ENCODE measurements around the gene PTGER1. TPM values are rescaled to one million over a fixed set of nuclear protein-coding genes. Genes with fewer than 3 reads are reported as not detected.
"Not testable (repeated sequence)": the region's sequence is repeated elsewhere in the genome, so short reads cannot be mapped to it uniquely, and the experiment has no call there.

The PTGER1 gene
- total and polyA plus RNA-seq, 4 donors = 0.15 to 0.42 (median 0.22) TPM; not detected in 1

GRCh38 chr19:14507704-14508542, 32.8 kb upstream of the PTGER1 start:
- TF ChIP-seq GABPA (IDR thresholded peaks at IDR 0.05 in 1 of 2, conservative IDR thresholded peaks at IDR 0.05 in 1 of 2) = no peak
- no peak for TF ChIP-seq FOXA1 (IDR thresholded peaks at IDR 0.05)
- TF ChIP-seq, protein P1, sequence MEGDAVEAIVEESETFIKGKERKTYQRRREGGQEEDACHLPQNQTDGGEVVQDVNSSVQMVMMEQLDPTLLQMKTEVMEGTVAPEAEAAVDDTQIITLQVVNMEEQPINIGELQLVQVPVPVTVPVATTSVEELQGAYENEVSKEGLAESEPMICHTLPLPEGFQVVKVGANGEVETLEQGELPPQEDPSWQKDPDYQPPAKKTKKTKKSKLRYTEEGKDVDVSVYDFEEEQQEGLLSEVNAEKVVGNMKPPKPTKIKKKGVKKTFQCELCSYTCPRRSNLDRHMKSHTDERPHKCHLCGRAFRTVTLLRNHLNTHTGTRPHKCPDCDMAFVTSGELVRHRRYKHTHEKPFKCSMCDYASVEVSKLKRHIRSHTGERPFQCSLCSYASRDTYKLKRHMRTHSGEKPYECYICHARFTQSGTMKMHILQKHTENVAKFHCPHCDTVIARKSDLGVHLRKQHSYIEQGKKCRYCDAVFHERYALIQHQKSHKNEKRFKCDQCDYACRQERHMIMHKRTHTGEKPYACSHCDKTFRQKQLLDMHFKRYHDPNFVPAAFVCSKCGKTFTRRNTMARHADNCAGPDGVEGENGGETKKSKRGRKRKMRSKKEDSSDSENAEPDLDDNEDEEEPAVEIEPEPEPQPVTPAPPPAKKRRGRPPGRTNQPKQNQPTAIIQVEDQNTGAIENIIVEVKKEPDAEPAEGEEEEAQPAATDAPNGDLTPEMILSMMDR (IDR thresholded peaks at IDR 0.05; ENCODE audit: low read depth, low read length, missing input control) = no peak
- no peak for TF ChIP-seq EGR1 (IDR thresholded peaks at IDR 0.05; ENCODE audit: low read depth in 2 of 2)
- no peak for TF ChIP-seq TAF1 (conservative IDR thresholded peaks at IDR 0.05)
- TF ChIP-seq HNF4G (IDR thresholded peaks at IDR 0.05) = no peak
- TF ChIP-seq, protein P2, sequence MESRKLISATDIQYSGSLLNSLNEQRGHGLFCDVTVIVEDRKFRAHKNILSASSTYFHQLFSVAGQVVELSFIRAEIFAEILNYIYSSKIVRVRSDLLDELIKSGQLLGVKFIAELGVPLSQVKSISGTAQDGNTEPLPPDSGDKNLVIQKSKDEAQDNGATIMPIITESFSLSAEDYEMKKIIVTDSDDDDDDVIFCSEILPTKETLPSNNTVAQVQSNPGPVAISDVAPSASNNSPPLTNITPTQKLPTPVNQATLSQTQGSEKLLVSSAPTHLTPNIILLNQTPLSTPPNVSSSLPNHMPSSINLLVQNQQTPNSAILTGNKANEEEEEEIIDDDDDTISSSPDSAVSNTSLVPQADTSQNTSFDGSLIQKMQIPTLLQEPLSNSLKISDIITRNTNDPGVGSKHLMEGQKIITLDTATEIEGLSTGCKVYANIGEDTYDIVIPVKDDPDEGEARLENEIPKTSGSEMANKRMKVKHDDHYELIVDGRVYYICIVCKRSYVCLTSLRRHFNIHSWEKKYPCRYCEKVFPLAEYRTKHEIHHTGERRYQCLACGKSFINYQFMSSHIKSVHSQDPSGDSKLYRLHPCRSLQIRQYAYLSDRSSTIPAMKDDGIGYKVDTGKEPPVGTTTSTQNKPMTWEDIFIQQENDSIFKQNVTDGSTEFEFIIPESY (IDR thresholded peaks at IDR 0.05) = no peak
- TF ChIP-seq JUND (IDR thresholded peaks at IDR 0.05) = no peak
- no peaks in the 10 kb centered on the region for H3K36me3 ChIP-seq (ENCODE audit: control insufficient read depth in 4 of 4, insufficient read depth in 3 of 4, low read depth in 1 of 4, low read length in 3 of 4)
- H3K9me3 ChIP-seq (ENCODE audit: control insufficient read depth in 4 of 4, low read length in 3 of 4) = no peaks in the 10 kb centered on the region
- H3K4me1 ChIP-seq (ENCODE audit: control insufficient read depth in 4 of 4, insufficient read depth in 4 of 4, low read length in 3 of 4) = peaks cover 9 to 21% (median 14%) of the 10 kb centered on the region in 4 donors
- H3K27me3 ChIP-seq (ENCODE audit: control insufficient read depth in 4 of 4, insufficient read depth in 4 of 4, low read length in 3 of 4) = no peaks in the 10 kb centered on the region
- no peak overlapping the region for H3K9ac ChIP-seq (ENCODE audit: low read depth in 1 of 2, low read length in 2 of 2)
- no peak overlapping the region for H3K27ac ChIP-seq (ENCODE audit: low read depth in 1 of 2, low read length in 2 of 2)
- DNase-seq (ENCODE audit: low spot score) = no peak
- H3K4me3 ChIP-seq (ENCODE audit: low read depth in 1 of 3, low read length in 3 of 3) = no peak overlapping the region
- WGBS = 69% methylated on average over 12 of the region's 12 CpGs

DNA sequence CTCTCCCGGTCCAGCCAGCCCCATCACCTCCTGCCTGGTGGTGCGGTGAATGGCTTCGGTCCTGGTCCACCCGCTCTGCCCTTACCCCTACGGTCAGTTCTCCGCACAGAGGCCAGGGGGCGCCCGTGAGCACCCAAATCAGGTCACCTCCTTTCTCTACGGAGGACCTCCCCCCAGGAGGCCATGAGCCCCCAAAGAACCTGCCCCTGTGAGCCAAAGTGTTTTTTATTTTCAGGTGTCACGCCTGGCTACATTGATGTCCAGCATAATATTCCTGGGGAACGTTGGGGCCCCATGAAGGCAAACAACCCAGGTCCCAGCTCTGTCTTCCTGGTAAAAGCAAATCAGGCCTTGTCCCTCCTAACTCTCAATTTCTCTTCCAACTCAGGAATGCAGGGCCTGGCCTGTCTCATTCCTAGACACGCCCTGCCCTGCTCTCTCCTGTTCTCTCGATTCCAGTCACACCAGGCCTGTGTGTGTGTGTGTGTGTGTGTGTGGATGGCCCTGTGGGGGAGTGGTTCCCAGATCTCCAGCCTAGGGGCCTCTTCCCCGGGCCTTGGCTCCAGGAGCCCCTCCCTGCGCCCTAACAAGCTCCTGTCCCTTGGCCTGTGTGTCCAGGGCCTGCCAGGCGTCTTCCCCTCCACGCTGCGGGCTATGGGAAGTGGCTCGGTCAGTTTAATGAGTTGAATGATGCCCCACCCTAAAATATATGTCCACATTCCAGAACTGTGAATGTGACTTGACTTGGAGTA, 30.5 kb upstream of the PTGER1 start:
- H3K9me3 ChIP-seq (ENCODE audit: control insufficient read depth in 4 of 4, low read length in 3 of 4) = no peaks in the 10 kb centered on the region
- no peaks in the 10 kb centered on the region for H3K27me3 ChIP-seq (ENCODE audit: control insufficient read depth in 4 of 4, insufficient read depth in 4 of 4, low read length in 3 of 4)
- no peak overlapping the region for H3K4me3 ChIP-seq (ENCODE audit: low read depth in 1 of 3, low read length in 3 of 3)
- H3K27ac ChIP-seq (ENCODE audit: low read depth in 1 of 2, low read length in 2 of 2) = no peak overlapping the region
- H3K4me1 ChIP-seq (ENCODE audit: control insufficient read depth in 4 of 4, insufficient read depth in 4 of 4, low read length in 3 of 4) = peaks cover 6 to 18% (median 15%) of the 10 kb centered on the region in 4 donors
- 47% methylated on average over 19 of the region's 19 CpGs for WGBS
- peak; percentile 79 for DNase-seq (ENCODE audit: low spot score)
- TF ChIP-seq, protein P1 (IDR thresholded peaks at IDR 0.05; ENCODE audit: low read depth, low read length, missing input control) = peak; percentile 67
- TF ChIP-seq RAD21 (IDR thresholded peaks at IDR 0.05) (peak; percentile 21 to 66), JUND (IDR thresholded peaks at IDR 0.05) (no peak)
- no peak overlapping the region for H3K9ac ChIP-seq (ENCODE audit: low read depth in 1 of 2, low read length in 2 of 2)
- no peaks in the 10 kb centered on the region for H3K36me3 ChIP-seq (ENCODE audit: control insufficient read depth in 4 of 4, insufficient read depth in 3 of 4, low read depth in 1 of 4, low read length in 3 of 4)

DNA sequence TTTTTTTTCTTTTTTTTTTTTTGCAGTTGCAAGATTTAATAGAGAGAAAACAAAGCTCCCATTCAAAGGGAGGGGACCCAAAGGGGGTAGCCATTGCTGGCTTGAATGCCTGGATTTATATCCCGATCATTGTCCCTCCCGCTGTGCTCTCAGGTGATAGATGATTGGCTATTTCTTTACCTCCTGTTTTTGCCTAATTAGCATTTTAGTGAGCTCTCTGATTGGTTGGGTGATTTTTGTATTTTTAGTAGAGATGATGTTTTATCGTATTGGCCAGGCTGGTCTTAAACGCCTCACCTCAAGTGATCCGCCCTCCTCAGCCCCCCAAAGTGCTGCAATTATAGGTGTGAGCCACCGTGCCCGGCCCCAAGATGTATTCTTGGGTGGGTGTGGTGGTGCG, 29.4 kb upstream of the PTGER1 start:
- not testable (repeated sequence) for DNase-seq (ENCODE audit: low spot score); H3K27me3 ChIP-seq (ENCODE audit: control insufficient read depth in 4 of 4, insufficient read depth in 4 of 4, low read length in 3 of 4); H3K4me3 ChIP-seq (ENCODE audit: low read depth in 1 of 3, low read length in 3 of 3); H3K9me3 ChIP-seq (ENCODE audit: control insufficient read depth in 4 of 4, low read length in 3 of 4); H3K27ac ChIP-seq (ENCODE audit: low read depth in 1 of 2, low read length in 2 of 2); H3K9ac ChIP-seq (ENCODE audit: low read depth in 1 of 2, low read length in 2 of 2); H3K36me3 ChIP-seq (ENCODE audit: control insufficient read depth in 4 of 4, insufficient read depth in 3 of 4, low read depth in 1 of 4, low read length in 3 of 4)
- WGBS = 93% methylated on average over 8 of the region's 8 CpGs
- H3K4me1 ChIP-seq (ENCODE audit: control insufficient read depth in 4 of 4, insufficient read depth in 4 of 4, low read length in 3 of 4) = peaks cover 0 to 13% (median 12%) of the 10 kb centered on the region in 4 donors

All from liver (tissue), 9 donors.